ENCODE results near the gene CTSF.
A peak's percentile ranks its signal among the peaks of the same experiment; 100 is the strongest.
"Not testable (repeated sequence)": the region's sequence is repeated elsewhere in the genome, so short reads cannot be mapped to it uniquely, and the experiment has no call there.

Gene CTSF

GRCh38 chr11:66589315-66589714, 20.9 kb upstream of the CTSF start:
- DNase-seq = not testable (repeated sequence)

DNA sequence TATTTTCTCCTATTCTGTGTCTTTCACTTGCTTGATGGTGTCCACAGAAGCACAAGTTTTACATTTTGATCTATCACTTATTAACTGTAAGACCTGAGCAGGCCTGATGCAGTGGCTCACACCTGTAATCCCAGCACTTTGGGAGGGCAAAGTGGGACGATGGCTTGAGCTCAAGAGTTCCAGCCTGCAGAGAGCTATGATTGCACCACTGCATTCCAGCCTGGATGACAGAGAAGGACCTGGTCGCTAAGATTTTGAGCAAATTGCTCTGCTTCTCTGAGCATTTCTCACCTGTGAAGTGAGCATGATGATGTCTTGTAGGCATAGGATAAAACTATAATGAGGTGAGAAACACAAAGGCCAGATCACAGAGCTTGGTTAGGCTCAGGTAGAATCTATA, 17.7 kb upstream of the CTSF start:
- no peak for DNase-seq

DNA sequence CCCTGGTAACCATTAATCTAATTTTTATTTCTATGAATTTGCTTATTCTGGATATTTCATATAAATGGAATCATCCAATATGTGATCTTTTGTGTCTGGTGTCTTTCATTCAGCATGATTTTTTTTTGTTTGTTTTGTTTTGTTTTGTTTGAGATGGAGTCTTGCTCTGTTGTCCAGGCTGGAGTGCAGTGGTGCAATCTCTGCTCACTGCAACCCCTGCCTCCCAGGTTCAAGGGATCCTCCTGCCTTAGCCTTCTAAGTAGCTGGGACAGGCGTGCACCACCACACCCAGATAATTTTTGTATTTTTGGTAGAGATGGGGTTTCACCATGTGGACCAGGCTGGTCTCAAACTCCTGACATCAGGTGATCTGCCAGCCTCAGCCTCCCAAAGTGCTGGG, 17.0 kb upstream of the CTSF start:
- not testable (repeated sequence) for DNase-seq

DNA sequence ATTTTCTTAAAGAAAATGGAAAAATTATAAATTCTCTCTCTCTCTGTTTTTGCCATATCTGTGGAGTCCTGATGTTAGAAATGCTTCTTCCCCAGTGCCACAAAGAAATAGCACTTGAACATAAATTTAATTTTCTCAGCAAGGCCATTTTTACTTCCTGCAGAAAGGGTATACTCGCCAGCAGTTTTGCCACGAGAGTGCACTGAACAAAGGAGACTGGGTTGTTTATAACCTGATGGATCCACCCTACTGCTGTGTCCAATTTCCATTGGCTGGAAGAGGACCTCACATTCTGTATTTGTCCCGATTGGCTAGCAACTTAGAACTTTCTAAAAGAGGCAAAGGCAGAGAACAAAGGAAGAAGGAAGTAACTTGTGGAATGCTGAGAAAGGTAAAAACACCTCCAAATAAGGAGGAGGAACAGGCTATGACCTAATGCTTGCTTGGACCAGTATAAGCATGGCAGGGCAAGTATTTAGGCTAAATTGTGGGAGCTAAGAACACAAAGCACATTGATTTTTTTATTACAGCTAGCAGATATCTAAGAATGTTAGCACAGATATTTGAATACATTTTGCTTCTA, 14.2 kb upstream of the CTSF start:
- not testable (repeated sequence) for DNase-seq

GRCh38 chr11:66581261-66581660, 12.9 kb upstream of the CTSF start:
- no peak for DNase-seq

GRCh38 chr11:66580803-66581202, 12.4 kb upstream of the CTSF start:
- DNase-seq = no peak

DNA sequence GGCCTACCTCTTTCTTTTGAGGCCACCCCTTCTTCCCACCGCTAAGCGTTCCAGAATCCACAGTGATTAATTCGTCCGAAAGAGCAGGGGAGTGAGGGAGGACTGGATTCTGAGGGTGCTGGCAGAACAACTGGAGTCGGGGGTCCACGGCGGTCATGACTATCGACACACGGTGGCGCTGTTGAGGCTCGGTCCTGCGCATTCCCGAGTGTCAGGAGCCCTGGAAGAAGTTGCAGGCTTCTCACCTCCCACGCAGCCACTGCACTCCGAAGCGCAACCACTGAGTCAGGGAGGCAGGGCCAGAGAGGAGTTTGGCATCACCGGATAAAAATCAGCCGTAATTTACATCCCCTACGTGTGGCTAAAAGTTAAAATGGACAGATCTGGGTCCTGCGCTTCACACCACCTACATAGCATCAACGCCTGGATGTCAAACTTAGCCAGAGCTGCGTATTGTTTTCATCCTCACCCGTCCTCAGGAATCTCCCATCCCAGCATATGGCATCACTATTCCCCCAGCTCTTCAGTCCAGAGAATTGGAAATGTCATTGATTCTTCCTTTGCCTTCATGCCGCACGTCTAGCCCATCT, 10.7 kb upstream of the CTSF start:
- DNase-seq = peak; percentile 71

GRCh38 chr11:66570850-66571180, 2.4 kb upstream of the CTSF start:
- no peak for DNase-seq

- no peak for DNase-seq
These were observed 1.9 kb upstream of the CTSF start for GRCh38 chr11:66570079-66570849.

DNA sequence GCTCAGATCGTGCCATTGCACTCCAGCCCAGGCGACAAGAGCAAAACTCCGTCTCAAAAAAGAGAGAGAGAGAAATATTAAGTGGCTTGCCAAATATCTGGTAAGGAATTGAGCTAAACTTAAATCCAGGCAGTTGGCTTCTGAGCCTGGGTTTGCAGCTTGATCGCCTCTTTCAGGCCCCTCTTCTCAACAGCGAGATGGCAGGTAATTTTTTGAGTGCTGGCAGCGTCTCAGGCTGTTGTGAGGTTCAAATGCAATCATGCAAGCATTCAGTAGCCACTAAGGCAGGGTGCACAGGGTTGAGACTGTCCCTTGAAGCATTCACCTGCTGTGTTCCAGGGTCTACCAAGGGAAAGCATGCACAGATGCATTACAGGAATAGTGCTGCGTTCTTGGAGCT, 670 bp upstream of the CTSF start:
- no peak for DNase-seq

DNA sequence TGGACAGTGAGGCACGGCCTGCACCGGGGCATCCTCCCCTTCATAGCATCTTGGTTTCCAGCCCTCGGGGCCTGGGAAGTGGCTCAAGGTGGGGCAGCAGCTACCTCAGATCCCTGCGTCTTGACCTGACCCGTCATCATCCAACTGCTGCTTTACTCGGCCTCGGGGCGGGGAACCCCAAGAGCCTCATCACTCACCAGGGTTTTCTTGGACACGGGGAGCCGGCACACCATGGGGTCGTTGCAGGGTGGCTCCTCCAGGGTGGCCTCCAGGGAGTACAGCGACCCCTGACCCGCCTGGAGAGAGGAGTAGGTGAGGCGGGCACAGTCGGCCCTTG, 651 bp downstream of the CTSF start:
- DNase-seq = no peak

- DNase-seq = no peak
These were observed 2.2 kb downstream of the CTSF start for GRCh38 chr11:66566221-66566620.

GRCh38 chr11:66564984-66565383, 3.4 kb downstream of the CTSF start:
- DNase-seq = no peak

GRCh38 chr11:66564538-66564937, 3.9 kb downstream of the CTSF start:
- DNase-seq = no peak

- DNase-seq = no peak
These were observed 4.6 kb downstream of the CTSF start for GRCh38 chr11:66563832-66564231.

GRCh38 chr11:66562907-66563583, 5.4 kb downstream of the CTSF start:
- DNase-seq = no peak

- no peak for DNase-seq
These were observed 6.1 kb downstream of the CTSF start for GRCh38 chr11:66562275-66562674.

- DNase-seq = no peak
These were observed 6.5 kb downstream of the CTSF start for GRCh38 chr11:66561975-66562248.

DNA sequence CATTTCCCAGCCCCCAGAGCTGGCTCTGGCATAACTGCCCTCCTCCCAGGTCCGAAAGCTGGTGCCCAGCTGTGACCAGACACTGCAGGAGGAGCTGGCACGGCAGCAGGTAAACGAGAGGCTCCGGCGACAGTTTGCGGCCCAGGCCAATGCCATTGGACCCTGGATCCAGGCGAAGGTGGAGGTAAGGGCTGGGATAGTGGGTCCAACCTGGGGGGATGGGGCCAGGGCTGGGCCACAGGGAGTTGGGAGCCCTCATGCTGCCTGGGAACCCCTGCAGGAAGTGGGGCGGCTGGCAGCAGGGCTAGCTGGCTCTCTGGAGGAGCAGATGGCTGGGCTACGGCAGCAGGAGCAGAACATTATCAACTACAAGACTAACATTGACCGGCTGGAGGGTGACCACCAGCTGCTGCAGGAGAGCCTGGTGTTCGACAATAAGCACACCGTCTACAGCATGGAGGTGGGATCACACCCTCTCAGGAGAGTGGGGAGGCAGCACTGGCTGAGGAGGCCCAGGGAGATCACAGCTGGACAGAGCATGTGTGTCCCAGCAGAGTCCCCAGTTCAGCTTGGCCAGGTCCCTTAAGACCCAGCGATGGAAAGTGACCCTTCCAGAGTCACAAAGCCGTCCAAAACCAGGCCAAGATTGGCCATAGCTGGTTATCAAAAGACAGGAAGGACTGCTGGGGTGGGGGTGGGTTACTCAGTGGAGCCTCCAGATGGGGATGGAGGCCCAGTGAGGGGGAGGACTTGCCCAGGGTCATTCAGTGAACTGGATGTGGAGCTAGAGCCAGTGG, 7.0 kb downstream of the CTSF start:
- peak; percentile 37 for DNase-seq

GRCh38 chr11:66559866-66560676, 8.3 kb downstream of the CTSF start:
- no peak for DNase-seq

- peak; percentile 53 for DNase-seq
These were observed 9.1 kb downstream of the CTSF start for GRCh38 chr11:66559142-66559865.

- DNase-seq = no peak
These were observed 10.6 kb downstream of the CTSF start for GRCh38 chr11:66557733-66558326.

Measured in NCI-H69 (cell line).